ENCODE data around the gene APAF1. TPM values are rescaled to one million over a fixed set of nuclear protein-coding genes. Genes with fewer than 3 reads are reported as not detected.

The APAF1 gene
- total and polyA plus RNA-seq, 9 of the 15 experiments (the other 6 are each of a cell fraction or from before 2014, with no cell fraction given): 5.1 to 15.7 (median 9.9) TPM

GRCh38 chr12:98644712-98645571 lies at the start of gene APAF1, which contains the start of gene IKBIP (continued):
- TF ChIP-seq ZBTB40 (IDR thresholded peaks at IDR 0.05): no peak
- TF ChIP-seq ZBTB40 (CRISPR knock-in tag; IDR thresholded peaks at IDR 0.05): no peak
- TF ChIP-seq FOXP1 (CRISPR knock-in tag; IDR thresholded peaks at IDR 0.05): 0 out of 2 replicates have a peak, but pooled peaks have one; percentile 20

Measured in K562 (cell line).